K562 (cell line): ENCODE results near the gene HMGXB3. TPM values are rescaled to one million over a fixed set of nuclear protein-coding genes. Genes with fewer than 3 reads are reported as not detected.

ENCODE experiments used
- BCLAF1 ChIP-seq, 2 experiments: fragments of 450-650 bp in 1 of 2; IDR thresholded peaks; 2 replicates each; pipeline ENCODE4 v1.6.1; 2011 to 2017; ENCODE audit warnings: low read depth in 2 of 2, antibody characterized with exemption in 1 of 2, borderline replicate concordance in 1 of 2, low read length in 1 of 2, mild to moderate bottlenecking in 1 of 2, mixed read lengths in 1 of 2; ENCODE audit not compliant: control insufficient read depth in 1 of 2
- CBFA2T3 ChIP-seq: fragments of 450-650 bp; IDR thresholded peaks from 2 replicates; pipeline ENCODE4 v1.6.1; 2017
- CBX3 ChIP-seq, 2 experiments: IDR thresholded peaks; 1 replicate in 1 of 2; 2 replicates in 1 of 2; pipeline ENCODE4 v1.6.1; 2012; ENCODE audit warnings: inconsistent platforms in 2 of 2, low read length in 2 of 2, borderline replicate concordance in 1 of 2, control low read depth in 1 of 2
- ETS2 ChIP-seq: IDR thresholded peaks from 2 replicates; pipeline ENCODE4 v1.6.1; 2016; ENCODE audit warnings: borderline replicate concordance, missing genetic modification characterization, mild to moderate bottlenecking, moderate library complexity, missing compliant biosample characterization; ENCODE audit not compliant: poor library complexity, severe bottlenecking
- HMG20A ChIP-seq: fragments of 450-650 bp; formaldehyde crosslinking; conservative IDR thresholded peaks from 2 replicates; pipeline ENCODE4 v1.4.0; 2020; ENCODE audit warnings: mild to moderate bottlenecking, mixed read lengths
- HOMEZ ChIP-seq: fragments of 250-450 bp; sonication (Bioruptor Pico); IDR thresholded peaks from 2 replicates; pipeline ENCODE4 v1.4.0; 2020; ENCODE audit warnings: mild to moderate bottlenecking, moderate library complexity
- KLF10 ChIP-seq: fragments of 250-450 bp; sonication (Bioruptor Pico); IDR thresholded peaks from 2 replicates; pipeline ENCODE4 v1.6.1; 2021; ENCODE audit warnings: matching md5 sums
- MAX ChIP-seq: sonication (generic); formaldehyde crosslinking; IDR thresholded peaks from 2 replicates; pipeline ENCODE4 v1.9.0; 2022; ENCODE audit warnings: mild to moderate bottlenecking, missing genetic modification reagents
- NFXL1 ChIP-seq: fragments of 450-650 bp; formaldehyde crosslinking; IDR thresholded peaks from 2 replicates; pipeline ENCODE4 v1.4.0; 2021; ENCODE audit warnings: mild to moderate bottlenecking
- NRF1 ChIP-seq, 2 experiments: fragments of 450-650 bp; IDR thresholded peaks in 1 of 2; conservative IDR thresholded peaks in 1 of 2; 2 replicates each; pipeline ENCODE4 v1.6.1; 2014; ENCODE audit warnings: mild to moderate bottlenecking in 2 of 2
- PHTF2 ChIP-seq: fragments of 250-450 bp; sonication (Bioruptor Pico); IDR thresholded peaks from 2 replicates; pipeline ENCODE4 v1.5.0; 2021; ENCODE audit warnings: mild to moderate bottlenecking
- POLR2H ChIP-seq: IDR thresholded peaks from 2 replicates; pipeline ENCODE4 v1.6.1; 2016; ENCODE audit warnings: missing genetic modification characterization, low read depth, mild to moderate bottlenecking, control low read depth, missing compliant biosample characterization, moderate library complexity
- RBM22 ChIP-seq: fragments of 200-400 bp; formaldehyde crosslinking; IDR thresholded peaks from 2 replicates; pipeline ENCODE4 v1.6.1; 2018; ENCODE audit warnings: low read length, low read depth; ENCODE audit not compliant: poor library complexity, severe bottlenecking
- SAFB ChIP-seq: fragments of 200-400 bp; formaldehyde crosslinking; IDR thresholded peaks from 2 replicates; pipeline ENCODE4 v1.6.1; 2017; ENCODE audit warnings: low read depth, low read length, borderline replicate concordance
- SFPQ ChIP-seq: fragments of 200-400 bp; formaldehyde crosslinking; IDR thresholded peaks from 2 replicates; pipeline ENCODE4 v1.6.1; 2017; ENCODE audit warnings: mild to moderate bottlenecking, low read depth, low read length, moderate library complexity
- SMAD3 ChIP-seq: fragments of 450-650 bp; formaldehyde crosslinking; conservative IDR thresholded peaks from 2 replicates; pipeline ENCODE4 v1.4.0; 2020; ENCODE audit warnings: mild to moderate bottlenecking
- U2AF1 ChIP-seq: fragments of 200-400 bp; formaldehyde crosslinking; optimal IDR thresholded peaks from 2 replicates; pipeline ENCODE3; 2017; ENCODE audit warnings: mild to moderate bottlenecking, low read depth, low read length, moderate library complexity
- ZNF175 ChIP-seq: fragments of 200-800 bp; sonication (Bioruptor generic); IDR thresholded peaks from 2 replicates; pipeline ENCODE4 v1.6.1; 2016; ENCODE audit warnings: low read depth, mild to moderate bottlenecking, missing genetic modification characterization, missing compliant biosample characterization
- ZNF3 ChIP-seq: fragments of 250-450 bp; sonication (Bioruptor Pico); IDR thresholded peaks from 2 replicates; pipeline ENCODE4 v1.5.0; 2021; ENCODE audit warnings: mild to moderate bottlenecking, moderate library complexity
- ZNF785 ChIP-seq: fragments of 250-450 bp; sonication (Bioruptor Pico); IDR thresholded peaks from 2 replicates; pipeline ENCODE4 v1.4.0; 2020; ENCODE audit warnings: mild to moderate bottlenecking
- polyA plus RNA-seq, 8 experiments: library from polyadenylated mRNA; depleted of rRNA in 4 of 8; stranded (reverse) in 5 of 8; unstranded in 3 of 8; fragments of >200 nt; fragmentation: Nextera tagmentation in 2 of 8; fragmentation: Illumina TruSeq in 1 of 8; extraction: Ambion mirVana in 2 of 8; extraction: Trizol in 1 of 8; gene quantifications; 2 replicates each; pipeline versions ENCODE4 v1.2.1 to v1.2.3, GENCODE V29; 2011 to 2014; ENCODE audit warnings: inconsistent platforms in 1 of 8, missing spikeins in 1 of 8
- total RNA-seq, 7 experiments: library from RNA; depleted of rRNA in 6 of 7; stranded (reverse); fragments of >200 nt in 6 of 7; fragmentation: Illumina TruSeq in 2 of 7; extraction: Trizol in 2 of 7; gene quantifications; 2 replicates each; pipeline versions ENCODE4 v1.2.1 to v1.2.3, GENCODE V29; 2011 to 2021; ENCODE audit warnings: low replicate concordance in 1 of 7

The HMGXB3 gene
- total and polyA plus RNA-seq, 9 of the 15 experiments (the other 6 are each of a cell fraction or from before 2014, with no cell fraction given), result 1.8 to 44.1 (median 32.2) TPM

- TF ChIP-seq SFPQ (no peak), SAFB (no peak), MAX (CRISPR knock-in tag) (peak; percentile 91), BCLAF1 (IDR thresholded peaks at IDR 0.05; ENCODE audit: borderline replicate concordance in 1 of 2, control insufficient read depth in 1 of 2, low read depth in 2 of 2, low read length in 1 of 2) (no peak), ZNF785 (no peak), RBM22 (no peak), CBFA2T3 (no peak), KLF10 (CRISPR knock-in tag) (no peak), POLR2H (peak; percentile 96), PHTF2 (CRISPR knock-in tag) (no peak), SMAD3 (CRISPR knock-in tag) (no peak), ETS2 (tag) (no peak), U2AF1 (no peak), CBX3 (IDR thresholded peaks at IDR 0.05; ENCODE audit: borderline replicate concordance in 1 of 2, low read length in 2 of 2) (peak in 1 of 2 experiments; percentile 68; a peak in 1 of 3 replicates), NFXL1 (CRISPR knock-in tag) (no peak), HOMEZ (CRISPR knock-in tag) (no peak), ZNF3 (no peak), ZNF175 (no peak; the same call in 1 of the 2 replicates), HMG20A (CRISPR knock-in tag) (no peak), NRF1 (conservative IDR thresholded peaks at IDR 0.05 in 1 of 2, IDR thresholded peaks at IDR 0.05 in 1 of 2) (peak; percentile 66 to 69)
These were observed 40.0 kb upstream of the HMGXB3 start, which contains the start of gene SLC26A2 (continued) for GRCh38 chr5:149960272-149961185.
